Measurements from ENCODE around the gene KRT86.
A peak's percentile ranks its signal among the peaks of the same experiment; 100 is the strongest.

Gene KRT86

DNA sequence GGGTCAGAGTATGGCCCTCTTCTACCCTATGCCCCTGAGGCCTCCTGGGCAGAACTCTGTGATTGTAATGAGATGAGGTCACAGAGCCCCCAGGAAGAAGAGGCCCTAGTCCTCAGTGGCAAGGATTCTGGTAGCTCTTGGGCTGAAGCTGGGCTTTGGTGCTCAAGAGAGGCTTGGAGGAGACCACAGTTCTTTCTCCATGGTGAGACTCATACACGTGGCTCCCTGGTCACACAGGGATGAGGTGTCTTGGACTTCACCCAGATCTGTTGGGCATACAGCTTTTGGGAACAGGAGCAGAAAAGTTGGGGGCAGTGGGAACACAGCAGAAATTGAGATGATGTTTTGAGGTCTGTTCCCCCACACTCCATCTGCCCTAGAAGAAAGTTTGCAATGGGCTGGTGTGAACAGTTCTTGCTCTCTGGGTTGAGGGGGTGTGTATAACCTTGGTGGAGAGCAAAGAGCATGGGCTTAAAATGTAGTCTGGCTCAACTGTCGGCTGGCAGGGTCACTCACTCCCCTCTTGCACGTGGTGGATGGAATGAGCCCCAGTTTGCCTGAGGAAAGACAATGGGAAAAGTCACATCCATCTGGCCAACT, at the start of gene KRT86:
Gene KRT86 (plus strand): TSS at position 125 of the 600 bp plus-strand sequence. CDS start 27,272 bp downstream, outside the sequence.
- Histone ChIP-seq H3K4me3 (ENCODE audit: low read length) (no peak within 1 kb of the TSS), H3K9me3 (ENCODE audit: control insufficient read depth, low read length) (no peaks in the 10 kb centered on the region)

DNA sequence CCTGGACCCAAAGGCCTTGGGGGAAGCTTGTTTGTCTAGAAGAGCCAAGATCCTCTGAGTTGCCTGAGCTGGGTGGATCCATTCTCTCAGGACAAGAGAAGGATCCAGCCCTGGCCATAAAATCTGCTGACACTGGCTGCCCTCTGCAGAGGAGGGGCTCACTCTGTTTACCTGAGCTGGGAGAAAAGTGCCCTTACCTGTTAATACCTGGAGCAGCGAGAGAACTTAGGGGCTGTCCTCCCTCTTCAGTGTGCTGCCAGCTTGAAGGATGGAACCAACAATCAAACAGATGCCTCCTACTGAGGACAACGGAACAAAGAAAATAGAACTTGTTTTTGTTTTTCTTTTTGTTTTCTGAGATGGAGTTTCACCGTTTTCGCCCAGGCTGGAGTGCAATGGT, 48.7 kb upstream of the KRT86 start:
- Histone ChIP-seq H3K4me1 (ENCODE audit: control insufficient read depth, insufficient read depth, low read length) (peaks cover 18% of the 10 kb centered on the region), H3K4me3 (ENCODE audit: low read length) (no peak overlapping the region), H3K36me3 (ENCODE audit: control insufficient read depth, insufficient read depth, low read length) (no peaks in the 10 kb centered on the region), H3K9me3 (ENCODE audit: control insufficient read depth, low read length) (no peaks in the 10 kb centered on the region), H3K9ac (ENCODE audit: low read length) (no peak overlapping the region), H3K27me3 (ENCODE audit: control insufficient read depth, insufficient read depth, low read length) (peaks cover 4% of the 10 kb centered on the region)

More for the DNA sequence above, at the start of gene KRT86:
- Histone ChIP-seq H3K9ac (ENCODE audit: low read length) (no peak within 1 kb of the TSS), H3K4me1 (ENCODE audit: control insufficient read depth, insufficient read depth, low read length) (peaks cover 12% of the 10 kb centered on the region), H3K36me3 (ENCODE audit: control insufficient read depth, insufficient read depth, low read length) (no peaks in the 10 kb centered on the region), H3K27me3 (ENCODE audit: control insufficient read depth, insufficient read depth, low read length) (peaks cover 4% of the 10 kb centered on the region)

DNA sequence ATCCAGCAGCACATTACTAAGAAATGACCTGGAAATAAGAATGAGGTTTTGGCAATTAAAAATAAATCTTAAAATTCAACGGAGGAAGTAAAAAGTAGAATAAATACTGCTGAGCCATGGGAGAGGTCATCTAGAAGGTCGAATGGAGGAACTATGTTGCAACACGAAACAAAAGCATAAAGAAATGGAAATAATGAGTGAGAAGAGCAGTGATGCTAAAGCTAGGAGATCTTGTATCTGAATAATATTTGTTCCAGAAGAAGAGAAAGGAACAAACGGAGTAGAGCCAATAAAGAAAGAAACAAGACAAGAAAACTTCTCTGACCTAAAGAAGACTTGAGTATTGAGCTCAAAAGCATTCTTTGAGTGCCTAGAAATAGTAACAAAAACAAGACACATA, 48.0 kb upstream of the KRT86 start:
- Histone ChIP-seq H3K27me3 (ENCODE audit: control insufficient read depth, insufficient read depth, low read length) (peaks cover 5% of the 10 kb centered on the region), H3K36me3 (ENCODE audit: control insufficient read depth, insufficient read depth, low read length) (no peaks in the 10 kb centered on the region), H3K9ac (ENCODE audit: low read length) (no peak overlapping the region)

DNA sequence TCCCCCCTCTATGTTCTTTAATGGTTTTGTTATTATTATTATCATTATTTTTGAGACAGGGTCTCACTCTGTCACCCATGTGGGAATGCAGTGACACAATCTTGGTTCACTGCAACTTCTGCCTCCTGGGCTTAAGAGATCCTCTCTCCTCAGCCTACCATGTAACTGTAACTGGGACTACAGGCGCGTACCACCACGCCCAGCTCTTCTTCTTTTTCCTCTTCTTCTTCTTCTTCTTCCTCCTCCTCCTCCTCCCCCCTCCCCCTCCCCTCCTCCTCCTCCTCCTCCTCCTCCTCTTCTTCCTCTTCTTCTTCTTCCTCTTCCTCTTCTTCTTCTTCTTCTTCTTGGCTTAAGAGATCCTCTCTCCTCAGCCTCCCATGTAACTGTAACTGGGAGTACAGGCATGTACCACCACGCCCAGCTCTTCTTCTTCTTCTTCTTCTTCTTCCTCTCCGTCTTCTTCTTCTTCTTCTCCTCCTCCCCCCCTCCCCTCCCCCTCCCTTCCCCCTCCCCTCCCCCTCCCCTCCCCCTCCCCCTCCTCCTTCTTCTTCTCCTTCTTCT, 46.8 kb upstream of the KRT86 start:
- Histone ChIP-seq H3K27me3 (ENCODE audit: control insufficient read depth, insufficient read depth, low read length) (peaks cover 17% of the 10 kb centered on the region), H3K36me3 (ENCODE audit: control insufficient read depth, insufficient read depth, low read length) (no peaks in the 10 kb centered on the region), H3K4me1 (ENCODE audit: control insufficient read depth, insufficient read depth, low read length) (peaks cover 24% of the 10 kb centered on the region), H3K9me3 (ENCODE audit: control insufficient read depth, low read length) (no peaks in the 10 kb centered on the region), H3K9ac (ENCODE audit: low read length) (no peak overlapping the region), H3K4me3 (ENCODE audit: low read length) (no peak overlapping the region)

More for the DNA sequence above, 48.0 kb upstream of the KRT86 start:
- peaks cover 21% of the 10 kb centered on the region for H3K4me1 ChIP-seq (ENCODE audit: control insufficient read depth, insufficient read depth, low read length)
- H3K4me3 ChIP-seq (ENCODE audit: low read length): no peak overlapping the region
- H3K9me3 ChIP-seq (ENCODE audit: control insufficient read depth, low read length): no peaks in the 10 kb centered on the region

DNA sequence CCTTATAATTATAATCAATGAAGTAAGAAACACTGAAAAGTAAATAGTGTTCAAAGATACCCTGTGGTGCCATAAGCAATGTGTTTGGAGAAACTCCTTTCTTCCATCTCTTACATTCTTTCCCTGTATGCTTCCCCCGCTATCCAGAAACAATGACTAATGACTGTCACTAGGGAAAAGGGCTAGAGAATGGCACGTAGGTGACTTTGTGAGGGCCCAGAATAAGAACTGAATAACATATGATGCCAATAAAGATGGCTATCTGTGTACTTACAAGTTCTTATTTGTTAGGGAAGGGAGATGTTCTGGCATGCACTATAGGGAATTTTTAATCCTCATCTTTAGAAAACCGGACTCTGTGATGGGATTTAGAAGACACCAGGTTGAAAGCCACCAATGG, 46.1 kb upstream of the KRT86 start:
- Histone ChIP-seq H3K27me3 (ENCODE audit: control insufficient read depth, insufficient read depth, low read length) (peaks cover 24% of the 10 kb centered on the region), H3K4me3 (ENCODE audit: low read length) (no peak overlapping the region), H3K9me3 (ENCODE audit: control insufficient read depth, low read length) (no peaks in the 10 kb centered on the region), H3K36me3 (ENCODE audit: control insufficient read depth, insufficient read depth, low read length) (no peaks in the 10 kb centered on the region), H3K4me1 (ENCODE audit: control insufficient read depth, insufficient read depth, low read length) (peaks cover 29% of the 10 kb centered on the region), H3K9ac (ENCODE audit: low read length) (no peak overlapping the region)

DNA sequence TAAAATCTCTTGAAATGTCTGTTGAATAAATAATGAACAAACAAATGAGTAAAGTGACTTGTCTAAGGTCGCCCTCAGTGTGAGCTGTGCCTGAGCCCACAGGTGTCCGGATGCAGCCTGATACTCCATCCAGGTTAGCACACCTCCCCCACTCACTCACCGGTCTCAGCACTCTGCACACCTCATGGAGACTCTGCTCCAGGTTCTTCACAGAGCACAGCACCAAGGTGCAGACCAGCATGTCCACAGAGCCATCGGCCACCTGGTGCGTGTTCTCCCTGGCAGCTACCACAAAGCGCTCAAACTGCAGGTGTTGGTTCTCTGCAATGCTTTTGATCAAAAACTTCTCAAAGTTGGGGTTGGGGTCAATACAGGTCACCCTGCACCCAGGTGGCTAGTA, 45.5 kb upstream of the KRT86 start:
- Histone ChIP-seq H3K4me3 (ENCODE audit: low read length) (no peak overlapping the region), H3K4me1 (ENCODE audit: control insufficient read depth, insufficient read depth, low read length) (peaks cover 35% of the 10 kb centered on the region), H3K9me3 (ENCODE audit: control insufficient read depth, low read length) (no peaks in the 10 kb centered on the region), H3K36me3 (ENCODE audit: control insufficient read depth, insufficient read depth, low read length) (no peaks in the 10 kb centered on the region), H3K27me3 (ENCODE audit: control insufficient read depth, insufficient read depth, low read length) (peaks cover 24% of the 10 kb centered on the region), H3K9ac (ENCODE audit: low read length) (no peak overlapping the region)

DNA sequence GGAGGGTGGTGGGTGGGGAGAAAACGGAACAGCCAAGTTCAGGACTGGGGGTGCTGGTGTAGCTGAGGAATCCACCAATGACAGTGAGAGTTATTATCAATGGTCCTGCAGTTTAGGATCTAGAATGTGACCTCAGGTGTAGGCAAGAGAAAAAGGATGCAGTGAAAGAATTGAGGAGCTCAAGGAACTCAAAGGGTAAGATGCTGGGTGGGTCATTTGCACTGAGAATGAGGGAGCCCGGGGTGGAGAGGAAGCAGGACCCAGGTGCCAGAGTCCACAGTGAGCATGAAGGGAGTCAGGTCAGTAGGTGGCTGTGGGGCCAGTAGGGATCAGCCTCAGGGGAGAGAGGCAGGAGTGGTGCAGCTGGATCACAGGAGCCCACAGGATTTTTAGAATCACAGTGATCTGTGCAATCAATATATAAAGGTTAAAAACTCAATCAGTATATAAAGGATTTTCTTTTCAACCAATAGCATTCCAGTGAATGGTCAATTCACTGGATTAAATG, 44.6 kb upstream of the KRT86 start:
- no peak overlapping the region for H3K4me3 ChIP-seq (ENCODE audit: low read length)
- H3K27me3 ChIP-seq (ENCODE audit: control insufficient read depth, insufficient read depth, low read length): peaks cover 24% of the 10 kb centered on the region
- no peaks in the 10 kb centered on the region for H3K36me3 ChIP-seq (ENCODE audit: control insufficient read depth, insufficient read depth, low read length)

DNA sequence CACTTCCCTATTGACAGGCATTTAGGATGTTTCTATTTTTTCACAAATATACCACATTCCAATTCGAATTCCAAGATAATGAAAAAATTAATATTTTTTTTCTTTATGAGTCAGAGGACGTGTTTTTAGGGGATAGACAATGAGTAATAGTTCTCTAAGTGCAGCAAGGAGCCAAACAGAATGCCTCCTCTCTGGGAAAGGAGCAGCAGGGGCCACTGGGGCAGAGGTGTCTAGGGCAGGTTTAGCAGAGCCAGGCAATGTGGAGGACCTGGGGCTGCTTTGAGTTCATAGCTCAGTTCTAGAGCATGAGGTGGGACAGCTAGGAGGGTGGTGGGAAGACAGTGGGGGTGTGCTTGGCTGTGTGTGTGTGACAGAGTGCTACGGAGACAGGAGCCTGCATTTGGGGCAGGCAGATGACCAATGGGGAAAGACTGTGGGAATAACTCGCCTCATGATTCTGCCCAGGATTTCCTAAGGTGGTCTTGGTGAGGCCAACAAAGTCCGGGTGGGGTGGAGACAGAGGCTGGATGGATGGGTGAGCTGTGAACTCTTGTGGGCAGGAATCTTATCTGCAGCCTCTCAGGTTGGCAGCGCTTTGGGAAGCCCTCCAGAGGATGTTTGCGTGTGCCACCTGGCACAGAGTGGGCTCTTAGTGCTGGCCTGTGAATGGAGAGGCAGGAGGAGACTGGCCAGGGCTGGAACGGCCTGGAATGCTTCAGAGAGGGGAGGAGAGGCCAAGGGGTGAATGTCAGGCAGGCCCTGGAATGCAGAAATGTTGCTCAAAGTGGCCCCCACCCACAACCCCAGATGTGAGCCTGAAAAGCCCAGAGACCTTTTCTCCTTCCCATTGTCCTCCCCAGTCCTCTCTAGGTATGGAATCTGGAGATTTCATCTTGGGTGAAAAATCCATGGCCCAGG, 43.8 kb upstream of the KRT86 start:
- peaks cover 24% of the 10 kb centered on the region for H3K27me3 ChIP-seq (ENCODE audit: control insufficient read depth, insufficient read depth, low read length)

More for the DNA sequence above, 44.6 kb upstream of the KRT86 start:
- Histone ChIP-seq H3K9ac (ENCODE audit: low read length) (no peak overlapping the region), H3K4me1 (ENCODE audit: control insufficient read depth, insufficient read depth, low read length) (peaks cover 43% of the 10 kb centered on the region), H3K9me3 (ENCODE audit: control insufficient read depth, low read length) (no peaks in the 10 kb centered on the region)

DNA sequence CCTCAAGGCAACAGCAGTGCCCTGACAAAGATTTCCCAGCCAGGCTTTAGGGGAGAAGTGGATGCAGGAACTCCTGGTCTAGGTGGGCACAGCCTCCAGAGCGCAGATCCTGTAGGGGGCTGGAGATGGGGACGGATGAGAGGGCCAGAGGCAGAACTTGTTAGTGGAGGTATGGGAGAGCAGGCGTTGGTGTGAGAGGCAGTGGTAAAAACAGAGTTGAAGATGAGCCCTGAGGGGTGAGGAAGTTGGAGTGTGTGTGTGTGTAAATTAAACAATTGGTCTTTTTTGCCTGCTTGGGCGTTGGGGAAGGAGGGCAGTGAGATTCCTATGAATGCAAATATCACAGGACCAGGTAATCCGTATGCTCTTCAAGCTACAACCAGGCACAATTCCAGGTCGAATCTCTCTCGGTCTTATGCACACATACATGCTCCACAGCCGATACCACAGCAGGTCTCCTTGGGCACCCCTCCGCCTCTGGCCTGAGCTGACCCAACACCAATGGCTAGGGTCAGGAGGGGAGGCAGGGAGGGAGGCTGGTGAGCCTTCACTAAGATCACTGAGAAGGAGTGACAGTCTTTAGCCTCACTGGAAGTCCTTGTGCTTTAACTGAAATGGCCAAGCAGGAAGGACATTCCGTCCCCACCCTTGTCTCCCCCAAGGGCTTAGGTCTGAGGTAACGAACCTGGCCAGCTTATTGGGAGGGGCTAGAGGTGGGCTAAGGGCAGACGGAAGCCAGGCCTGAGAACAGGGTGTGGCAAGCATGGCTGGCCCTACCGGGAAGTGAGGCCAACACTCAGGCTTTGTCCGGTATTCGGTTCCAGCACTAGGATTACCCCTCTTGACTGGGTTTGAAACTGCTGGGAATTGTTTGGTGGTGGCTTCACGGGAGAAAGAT, 42.9 kb upstream of the KRT86 start:
- Histone ChIP-seq H3K9me3 (ENCODE audit: control insufficient read depth, low read length) (no peaks in the 10 kb centered on the region), H3K36me3 (ENCODE audit: control insufficient read depth, insufficient read depth, low read length) (no peaks in the 10 kb centered on the region), H3K9ac (ENCODE audit: low read length) (no peak overlapping the region), H3K27me3 (ENCODE audit: control insufficient read depth, insufficient read depth, low read length) (peaks cover 24% of the 10 kb centered on the region), H3K4me1 (ENCODE audit: control insufficient read depth, insufficient read depth, low read length) (peaks cover 59% of the 10 kb centered on the region), H3K4me3 (ENCODE audit: low read length) (no peak overlapping the region)

More for the DNA sequence above, 43.8 kb upstream of the KRT86 start:
- Histone ChIP-seq H3K4me3 (ENCODE audit: low read length) (no peak overlapping the region), H3K4me1 (ENCODE audit: control insufficient read depth, insufficient read depth, low read length) (peaks cover 50% of the 10 kb centered on the region), H3K36me3 (ENCODE audit: control insufficient read depth, insufficient read depth, low read length) (no peaks in the 10 kb centered on the region), H3K9me3 (ENCODE audit: control insufficient read depth, low read length) (no peaks in the 10 kb centered on the region), H3K9ac (ENCODE audit: low read length) (no peak overlapping the region)

DNA sequence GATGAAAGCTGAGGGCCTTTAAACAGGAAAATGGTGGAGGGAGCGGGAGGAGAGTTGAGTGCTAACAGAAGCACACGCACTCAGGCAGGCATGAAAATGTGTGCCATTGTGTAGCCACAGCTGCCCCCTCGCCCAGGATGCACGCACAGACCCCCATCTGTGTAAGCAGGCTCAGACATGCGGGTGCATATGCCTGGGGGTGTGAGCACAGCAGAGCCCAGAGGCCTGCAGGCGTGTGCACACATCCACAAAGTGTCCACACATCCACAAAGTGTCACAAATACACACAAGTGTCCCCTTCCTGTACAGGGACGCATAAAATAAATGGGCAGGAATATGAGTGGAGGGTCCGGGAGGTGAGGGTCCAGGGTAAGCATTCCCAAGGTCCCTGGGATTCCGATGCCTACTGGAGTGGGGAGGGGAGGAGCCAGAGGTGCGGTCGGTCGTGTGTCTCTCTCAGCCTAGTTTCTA, 42.2 kb upstream of the KRT86 start:
- no peak overlapping the region for H3K4me3 ChIP-seq (ENCODE audit: low read length)
- H3K9me3 ChIP-seq (ENCODE audit: control insufficient read depth, low read length): no peaks in the 10 kb centered on the region
- no peaks in the 10 kb centered on the region for H3K36me3 ChIP-seq (ENCODE audit: control insufficient read depth, insufficient read depth, low read length)
- H3K4me1 ChIP-seq (ENCODE audit: control insufficient read depth, insufficient read depth, low read length): peaks cover 66% of the 10 kb centered on the region
- peaks cover 24% of the 10 kb centered on the region for H3K27me3 ChIP-seq (ENCODE audit: control insufficient read depth, insufficient read depth, low read length)
- H3K9ac ChIP-seq (ENCODE audit: low read length): no peak overlapping the region

DNA sequence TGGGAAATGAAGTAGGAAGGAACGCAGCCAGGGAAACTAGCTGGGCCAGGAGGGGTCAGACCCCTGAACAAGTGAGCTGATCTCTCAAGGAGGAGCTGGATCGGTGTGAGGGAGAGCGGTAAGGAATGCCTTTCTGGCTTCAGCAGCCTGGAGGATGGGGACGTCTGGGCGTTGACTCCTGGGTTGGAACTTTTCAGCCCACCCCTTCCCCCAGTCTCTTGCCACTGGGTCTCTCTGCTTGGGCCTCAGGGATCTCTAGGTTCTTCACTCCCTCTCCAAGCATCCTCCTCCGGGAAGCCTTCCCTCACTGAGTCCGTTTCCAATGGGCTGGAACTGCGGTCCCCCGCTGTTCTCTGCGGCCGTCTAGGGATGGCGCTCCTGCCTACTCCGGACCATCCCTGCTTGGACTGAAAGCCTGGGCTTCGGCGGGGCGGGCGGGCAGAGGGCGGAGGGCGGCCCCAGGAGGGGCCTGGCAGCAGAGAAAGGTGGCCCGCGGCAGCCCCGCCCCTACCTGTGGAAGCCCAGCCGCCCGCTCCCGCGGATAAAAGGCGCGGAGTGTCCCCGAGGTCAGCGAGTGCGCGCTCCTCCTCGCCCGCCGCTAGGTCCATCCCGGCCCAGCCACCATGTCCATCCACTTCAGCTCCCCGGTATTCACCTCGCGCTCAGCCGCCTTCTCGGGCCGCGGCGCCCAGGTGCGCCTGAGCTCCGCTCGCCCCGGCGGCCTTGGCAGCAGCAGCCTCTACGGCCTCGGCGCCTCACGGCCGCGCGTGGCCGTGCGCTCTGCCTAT, 41.6 kb upstream of the KRT86 start, which contains the start of gene KRT7:
Gene KRT7 (plus strand): TSS at position 570 of the 788 bp plus-strand sequence. CDS start 54 bp downstream, at position 624.
- Histone ChIP-seq H3K4me3 (ENCODE audit: low read length) (no peak within 1 kb of the TSS), H3K4me1 (ENCODE audit: control insufficient read depth, insufficient read depth, low read length) (peaks cover 68% of the 10 kb centered on the region), H3K36me3 (ENCODE audit: control insufficient read depth, insufficient read depth, low read length) (no peaks in the 10 kb centered on the region), H3K27me3 (ENCODE audit: control insufficient read depth, insufficient read depth, low read length) (peaks cover 24% of the 10 kb centered on the region), H3K9ac (ENCODE audit: low read length) (peak within 1 kb of the TSS; percentile 12), H3K9me3 (ENCODE audit: control insufficient read depth, low read length) (no peaks in the 10 kb centered on the region)

All from mucosa of stomach (tissue), 1 donor.